SK-N-SH (cell line): ENCODE results near the gene ARHGEF26. TPM values are rescaled to one million over a fixed set of nuclear protein-coding genes. Genes with fewer than 3 reads are reported as not detected.

Experiments used
- CTCF ChIA-PET: fragments of 300-600, 350-600 bp; formaldehyde crosslinking; extraction: SDS; loops from one replicate; lab custom pipeline; 2021; lab: Yijun Ruan, JAX
- POLR2A ChIA-PET: fragments of 350-600 bp; sonication (Branson Sonifier 250); formaldehyde crosslinking; extraction: SDS; loops from one replicate; lab custom pipeline; 2020; ENCODE audit warnings: antibody characterized with exemption, inconsistent platforms; lab: Yijun Ruan, JAX
- DNase-seq: peaks from one replicate; pipeline ENCODE4 v3.0.0; 2012
- H2AFZ ChIP-seq: fragments of 200-600 bp; sonication (generic); 2 replicates; pipeline ENCODE4 v1.8.1; 2016; ENCODE audit warnings: antibody characterized with exemption, mild to moderate bottlenecking, low read depth
- H3F3A ChIP-seq: fragments of 200-600 bp; sonication (generic); replicated peaks from 2 replicates; pipeline ENCODE3; 2016; ENCODE audit warnings: antibody characterized with exemption, mild to moderate bottlenecking; ENCODE audit not compliant: insufficient read depth
- H3K27ac ChIP-seq, 2 experiments: fragments of 200-500 bp in 1 of 2; fragments of 200-600 bp in 1 of 2; sonication (Bioruptor generic) in 1 of 2; sonication (generic), shearing (Covaris generic) in 1 of 2; 2 replicates each; pipeline versions ENCODE4 v1.5.1 to v1.6.1; 2014 to 2016; ENCODE audit warnings: low read depth in 2 of 2, inconsistent platforms in 1 of 2, low read length in 1 of 2, mild to moderate bottlenecking in 1 of 2, mixed read lengths in 1 of 2
- H3K27me3 ChIP-seq: fragments of 200-600 bp; sonication (generic), shearing (Covaris generic); 2 replicates; pipeline ENCODE4 v1.6.1; 2016; ENCODE audit warnings: mixed run types; ENCODE audit not compliant: insufficient read depth
- H3K36me3 ChIP-seq, 2 experiments: fragments of 200-500 bp in 1 of 2; fragments of 200-600 bp in 1 of 2; sonication (Bioruptor generic) in 1 of 2; sonication (generic) in 1 of 2; replicated peaks in 1 of 2; 2 replicates each; pipeline versions ENCODE3 to v1.5.1; 2014 to 2016; ENCODE audit warnings: low read length in 1 of 2, mild to moderate bottlenecking in 1 of 2; ENCODE audit not compliant: insufficient read depth in 2 of 2, control insufficient read depth in 1 of 2
- H3K4me1 ChIP-seq, 2 experiments: fragments of 200-500 bp in 1 of 2; fragments of 200-600 bp in 1 of 2; sonication (Bioruptor generic) in 1 of 2; sonication (generic), shearing (Covaris generic) in 1 of 2; 2 replicates each; pipeline versions ENCODE4 v1.5.1 to v1.6.1; 2014 to 2016; ENCODE audit warnings: low read depth in 1 of 2, low read length in 1 of 2, mixed run types in 1 of 2; ENCODE audit not compliant: insufficient read depth in 2 of 2, control insufficient read depth in 1 of 2
- H3K4me2 ChIP-seq: fragments of 200-600 bp; sonication (generic), shearing (Covaris generic); 2 replicates; pipeline ENCODE4 v1.6.1; 2017; ENCODE audit warnings: mixed run types
- H3K4me3 ChIP-seq, 2 experiments: fragments of 200-500 bp in 1 of 2; fragments of 200-600 bp in 1 of 2; sonication (Bioruptor generic) in 1 of 2; sonication (generic), shearing (Covaris generic) in 1 of 2; 2 replicates each; pipeline versions ENCODE4 v1.5.1 to v1.8.1; 2014 to 2016; ENCODE audit warnings: low read depth in 2 of 2, inconsistent platforms in 1 of 2, low read length in 1 of 2, mild to moderate bottlenecking in 1 of 2, mixed read lengths in 1 of 2, moderate library complexity in 1 of 2
- H3K79me2 ChIP-seq: fragments of 200-600 bp; sonication (generic); 2 replicates; pipeline ENCODE4 v1.8.1; 2017; ENCODE audit warnings: mild to moderate bottlenecking; ENCODE audit not compliant: insufficient read depth
- H3K9ac ChIP-seq: fragments of 200-600 bp; sonication (generic); 2 replicates; pipeline ENCODE4 v1.6.1; 2017; ENCODE audit warnings: mixed run types
- H3K9me2 ChIP-seq: fragments of 200-600 bp; sonication (generic); 2 replicates; pipeline ENCODE4 v1.6.1; 2017; ENCODE audit warnings: mixed run types
- H3K9me3 ChIP-seq: fragments of 200-600 bp; sonication (generic); 2 replicates; pipeline ENCODE4 v1.6.1; 2017; ENCODE audit warnings: mixed run types, mild to moderate bottlenecking, moderate library complexity
- H4K20me1 ChIP-seq: fragments of 200-600 bp; sonication (generic); 2 replicates; pipeline ENCODE4 v1.6.1; 2017; ENCODE audit warnings: mild to moderate bottlenecking, mixed run types; ENCODE audit not compliant: insufficient read depth
- EP300 ChIP-seq, 2 experiments: IDR thresholded peaks; 2 replicates each; pipeline versions ENCODE4 v1.4.0 to v1.6.1; 2012; ENCODE audit warnings: borderline replicate concordance in 1 of 2, low read depth in 1 of 2, low read length in 1 of 2
- EZH2phosphoT487 ChIP-seq: fragments of 200-600 bp; sonication (generic); IDR thresholded peaks from 2 replicates; pipeline ENCODE4 v1.6.1; 2017; ENCODE audit warnings: low read depth, mixed run types, mild to moderate bottlenecking, antibody characterized with exemption, moderate library complexity, borderline replicate concordance
- FOSL2 ChIP-seq: IDR thresholded peaks from 2 replicates; pipeline ENCODE4 v1.4.0; 2012; ENCODE audit warnings: low read depth, mild to moderate bottlenecking, moderate library complexity, borderline replicate concordance
- FOXJ3 ChIP-seq: sonication (generic); formaldehyde crosslinking; IDR thresholded peaks from 2 replicates; pipeline ENCODE4 v1.5.1; 2020; ENCODE audit warnings: mild to moderate bottlenecking, missing genetic modification reagents
- GABPA ChIP-seq: IDR thresholded peaks from 2 replicates; pipeline ENCODE4 v1.4.0; 2012; ENCODE audit warnings: low read depth, mild to moderate bottlenecking
- NRF1 ChIP-seq: IDR thresholded peaks from 2 replicates; pipeline ENCODE4 v1.6.1; 2012; ENCODE audit warnings: low read depth, mild to moderate bottlenecking, low read length
- PBX3 ChIP-seq: IDR thresholded peaks from 2 replicates; pipeline ENCODE4; 2012
- SMC3 ChIP-seq: IDR thresholded peaks from 2 replicates; pipeline ENCODE4 v1.6.1; 2012; ENCODE audit warnings: low read depth, low read length, improper control_type of control experiment
- TCF12 ChIP-seq: IDR thresholded peaks from 2 replicates; pipeline ENCODE4 v1.4.0; 2012
- TEAD4 ChIP-seq: IDR thresholded peaks from 2 replicates; pipeline ENCODE4 v1.4.0; 2012; ENCODE audit warnings: mild to moderate bottlenecking, borderline replicate concordance; ENCODE audit not compliant: insufficient read depth
- WGBS: methylation state at CpG from one replicate; pipeline ENCODE4 v1.1.6; 2017; ENCODE audit warnings: low lambda C conversion rate; 5-methylcytosine and 5-hydroxymethylcytosine counted together
- polyA plus RNA-seq, 3 experiments: library from polyadenylated mRNA; depleted of rRNA; stranded (reverse); fragments of >200 nt; gene quantifications; 2 replicates each; pipeline ENCODE4 v1.2.3, GENCODE V29; 2012
- TF ChIP-seq, protein P1 (sequence below): fragments of 200-600 bp; sonication (generic); IDR thresholded peaks from 2 replicates; pipeline ENCODE4 v1.6.1; 2017; ENCODE audit warnings: antibody characterized with exemption, mild to moderate bottlenecking, moderate library complexity
- TF ChIP-seq, protein P2 (sequence below): IDR thresholded peaks from 2 replicates; pipeline ENCODE4 v1.4.0; 2012; ENCODE audit warnings: low read depth, borderline replicate concordance

Gene ARHGEF26
- polyA plus RNA-seq, 1 of the 3 experiments (the other 2 are of a cell fraction) = 1.2 TPM

GRCh38 chr3:154151969-154152368, 30.8 kb downstream of the ARHGEF26 start:
- WGBS = 62% methylated on average over 1 of the region's 1 CpG
- Histone ChIP-seq H3K27ac (no peak overlapping the region), H3K9ac (no peak overlapping the region), H3K9me3 (no peaks in the 10 kb centered on the region), H3K4me2 (no peak overlapping the region), H3F3A (peaks cover 4% of the 10 kb centered on the region), H2AFZ (no peak overlapping the region), H3K79me2 (no peaks in the 10 kb centered on the region), H3K27me3 (no peaks in the 10 kb centered on the region), H3K36me3 (no peaks in the 10 kb centered on the region), H3K4me1 (no peaks in the 10 kb centered on the region; a peak in 1 of 4 replicates), H3K4me3 (no peak overlapping the region), H4K20me1 (no peaks in the 10 kb centered on the region), H3K9me2 (no peaks in the 10 kb centered on the region)
- POLR2A ChIA-PET = no interaction called here
- no peak for DNase-seq
- TF ChIP-seq TCF12 = peak; percentile 64
- TF ChIP-seq GABPA = no peak
- TF ChIP-seq, protein P1, sequence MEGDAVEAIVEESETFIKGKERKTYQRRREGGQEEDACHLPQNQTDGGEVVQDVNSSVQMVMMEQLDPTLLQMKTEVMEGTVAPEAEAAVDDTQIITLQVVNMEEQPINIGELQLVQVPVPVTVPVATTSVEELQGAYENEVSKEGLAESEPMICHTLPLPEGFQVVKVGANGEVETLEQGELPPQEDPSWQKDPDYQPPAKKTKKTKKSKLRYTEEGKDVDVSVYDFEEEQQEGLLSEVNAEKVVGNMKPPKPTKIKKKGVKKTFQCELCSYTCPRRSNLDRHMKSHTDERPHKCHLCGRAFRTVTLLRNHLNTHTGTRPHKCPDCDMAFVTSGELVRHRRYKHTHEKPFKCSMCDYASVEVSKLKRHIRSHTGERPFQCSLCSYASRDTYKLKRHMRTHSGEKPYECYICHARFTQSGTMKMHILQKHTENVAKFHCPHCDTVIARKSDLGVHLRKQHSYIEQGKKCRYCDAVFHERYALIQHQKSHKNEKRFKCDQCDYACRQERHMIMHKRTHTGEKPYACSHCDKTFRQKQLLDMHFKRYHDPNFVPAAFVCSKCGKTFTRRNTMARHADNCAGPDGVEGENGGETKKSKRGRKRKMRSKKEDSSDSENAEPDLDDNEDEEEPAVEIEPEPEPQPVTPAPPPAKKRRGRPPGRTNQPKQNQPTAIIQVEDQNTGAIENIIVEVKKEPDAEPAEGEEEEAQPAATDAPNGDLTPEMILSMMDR = no peak
- TF ChIP-seq TEAD4 = peak; percentile 43; the same call in 1 of the 2 replicates
- peak; percentile 21; the same call in 1 of the 2 replicates for TF ChIP-seq PBX3
- CTCF ChIA-PET = interaction anchor here (0.8 kb wide), 1 partner anchor 102 kb away, joined by 3 read pairs; no protein-coding TSS in a partner anchor

DNA sequence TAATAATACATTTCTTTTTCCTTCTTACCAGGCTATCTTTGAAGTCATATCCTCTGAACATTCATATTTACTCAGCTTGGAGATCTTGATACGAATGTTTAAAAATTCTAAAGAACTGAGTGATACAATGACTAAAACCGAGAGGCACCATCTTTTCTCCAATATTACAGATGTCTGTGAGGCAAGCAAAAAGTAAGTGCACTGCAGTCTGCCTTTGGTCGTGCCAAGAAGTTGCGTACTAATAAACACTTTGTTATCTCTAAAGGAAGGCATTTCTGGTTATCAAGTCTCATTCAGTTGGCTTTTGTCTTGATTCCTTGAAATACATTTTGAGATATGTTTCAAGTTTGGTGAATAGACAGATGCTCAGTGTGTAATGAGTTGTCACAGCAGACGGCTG, 31.6 kb downstream of the ARHGEF26 start:
- H3F3A ChIP-seq = peaks cover 4% of the 10 kb centered on the region
- H3K4me3 ChIP-seq = no peak overlapping the region
- no peak overlapping the region for H2AFZ ChIP-seq
- no peaks in the 10 kb centered on the region for H3K9me3 ChIP-seq
- H3K9me2 ChIP-seq = no peaks in the 10 kb centered on the region
- CTCF ChIA-PET = interaction anchor here (0.8 kb wide), 1 partner anchor 101 kb away, joined by 3 read pairs; no protein-coding TSS in a partner anchor
- H3K9ac ChIP-seq = no peak overlapping the region
- no peaks in the 10 kb centered on the region for H3K79me2 ChIP-seq
- no peaks in the 10 kb centered on the region for H3K27me3 ChIP-seq
- H3K4me1 ChIP-seq = no peaks in the 10 kb centered on the region; a peak in 1 of 4 replicates
- WGBS = 82% methylated on average over 5 of the region's 5 CpGs
- POLR2A ChIA-PET = no interaction called here
- no peak for DNase-seq
- H3K4me2 ChIP-seq = no peak overlapping the region
- TF ChIP-seq SMC3 = no peak
- TF ChIP-seq EP300 (IDR thresholded peaks at IDR 0.05; ENCODE audit: borderline replicate concordance in 1 of 2, low read depth in 1 of 2, low read length in 1 of 2) = no peak
- no peak for TF ChIP-seq NRF1
- TF ChIP-seq FOSL2 = no peak
- TF ChIP-seq, protein P2, sequence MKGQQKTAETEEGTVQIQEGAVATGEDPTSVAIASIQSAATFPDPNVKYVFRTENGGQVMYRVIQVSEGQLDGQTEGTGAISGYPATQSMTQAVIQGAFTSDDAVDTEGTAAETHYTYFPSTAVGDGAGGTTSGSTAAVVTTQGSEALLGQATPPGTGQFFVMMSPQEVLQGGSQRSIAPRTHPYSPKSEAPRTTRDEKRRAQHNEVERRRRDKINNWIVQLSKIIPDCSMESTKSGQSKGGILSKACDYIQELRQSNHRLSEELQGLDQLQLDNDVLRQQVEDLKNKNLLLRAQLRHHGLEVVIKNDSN = no peak
- no peak for TF ChIP-seq FOXJ3 (CRISPR knock-in tag)
- no peak for TF ChIP-seq EZH2phosphoT487
- no peak for TF ChIP-seq PBX3
- TF ChIP-seq, protein P1 = no peak
- no peaks in the 10 kb centered on the region for H3K36me3 ChIP-seq
- H4K20me1 ChIP-seq = no peaks in the 10 kb centered on the region
- no peak overlapping the region for H3K27ac ChIP-seq
